GM12878 (cell line): Measurements from ENCODE around the gene HORMAD1. TPM values are rescaled to one million over a fixed set of nuclear protein-coding genes. Genes with fewer than 3 reads are reported as not detected.

ENCODE experiments used
- ATF2 ChIP-seq: IDR thresholded peaks from 2 replicates; pipeline ENCODE4 v1.6.1; 2012; ENCODE audit warnings: low read length, inconsistent platforms
- ATF3 ChIP-seq: IDR thresholded peaks from 2 replicates; pipeline ENCODE4 v1.6.1; 2011; ENCODE audit warnings: low read depth, mild to moderate bottlenecking, low read length, moderate library complexity, borderline replicate concordance; ENCODE audit errors: extremely low read depth
- CEBPZ ChIP-seq: fragments of 150-350 bp; IDR thresholded peaks from 2 replicates; pipeline ENCODE4 v1.6.1; 2016; ENCODE audit warnings: low read depth, low read length
- EED ChIP-seq: sonication (generic); IDR thresholded peaks from 2 replicates; pipeline ENCODE4 v1.6.1; 2016; ENCODE audit warnings: antibody characterized with exemption, low read depth
- FOS ChIP-seq: IDR thresholded peaks from 3 replicates; pipeline ENCODE4 v1.6.1; 2011; ENCODE audit warnings: borderline replicate concordance; ENCODE audit not compliant: insufficient read length; ENCODE audit errors: extremely low read depth
- RAD21 ChIP-seq: IDR thresholded peaks from 2 replicates; pipeline ENCODE4 v1.6.1; 2011; ENCODE audit warnings: mild to moderate bottlenecking, low read depth, low read length, moderate library complexity; ENCODE audit not compliant: insufficient read depth
- REST ChIP-seq: IDR thresholded peaks from 2 replicates; pipeline ENCODE4 v1.6.1; 2012; ENCODE audit warnings: mild to moderate bottlenecking, low read depth, low read length
- SP1 ChIP-seq: IDR thresholded peaks from one replicate; pipeline ENCODE4 v1.6.1; 2011; ENCODE audit warnings: low read depth, low read length
- USF1 ChIP-seq: IDR thresholded peaks from 2 replicates; pipeline ENCODE4 v1.6.1; 2011; ENCODE audit warnings: borderline replicate concordance, low read depth, mild to moderate bottlenecking, moderate library complexity, mixed read lengths, low read length; ENCODE audit not compliant: insufficient read depth; ENCODE audit errors: extremely low read length
- ZBTB4 ChIP-seq: fragments of 450-650 bp; formaldehyde crosslinking; IDR thresholded peaks from 2 replicates; pipeline ENCODE4 v1.4.0; 2022; ENCODE audit warnings: mild to moderate bottlenecking, moderate library complexity
- polyA plus RNA-seq, 11 experiments: library from polyadenylated mRNA; depleted of rRNA in 4 of 11; unstranded in 6 of 11; stranded (reverse) in 5 of 11; fragments of >200 nt; fragmentation: Nextera tagmentation in 4 of 11; fragmentation: Illumina TruSeq in 1 of 11; extraction: Ambion mirVana in 4 of 11; extraction: Trizol in 1 of 11; gene quantifications; 1 replicate in 1 of 11; 2 replicates in 10 of 11; pipeline versions ENCODE4 v1.2.1 to v1.2.3, GENCODE V29; 2011 to 2016; ENCODE audit warnings: inconsistent platforms in 2 of 11, missing spikeins in 2 of 11, low read depth in 1 of 11
- total RNA-seq, 4 experiments: library from RNA; depleted of rRNA in 3 of 4; stranded (reverse); fragments of >200 nt in 3 of 4; fragmentation: Illumina TruSeq in 1 of 4; extraction: Trizol in 1 of 4; gene quantifications; 2 replicates each; pipeline versions ENCODE4 v1.2.1 to v1.2.3, GENCODE V29; 2013 to 2021

The HORMAD1 gene
- total and polyA plus RNA-seq, 10 of the 15 experiments (the other 5 are each of a cell fraction or from before 2014, with no cell fraction given): 0.08 to 0.22 (median 0.20) TPM; not detected in 6

GRCh38 chr1:150696995-150697927 is 23.4 kb downstream of the HORMAD1 start, which contains the start of gene GOLPH3L (continued):
- TF ChIP-seq CEBPZ (peak; percentile 82), ZBTB4 (CRISPR knock-in tag) (no peak), ATF2 (no peak), ATF3 (no peak), USF1 (no peak), FOS (peak; percentile 74), RAD21 (no peak), EED (peak; percentile 15; the same call in 1 of the 2 replicates), SP1 (peak; percentile 97), REST (no peak)
